Measurements from ENCODE around the gene UHMK1.
A peak's percentile ranks its signal among the peaks of the same experiment; 100 is the strongest.
"Not testable (repeated sequence)": the region's sequence is repeated elsewhere in the genome, so short reads cannot be mapped to it uniquely, and the experiment has no call there.

UHMK1 gene, protein sequence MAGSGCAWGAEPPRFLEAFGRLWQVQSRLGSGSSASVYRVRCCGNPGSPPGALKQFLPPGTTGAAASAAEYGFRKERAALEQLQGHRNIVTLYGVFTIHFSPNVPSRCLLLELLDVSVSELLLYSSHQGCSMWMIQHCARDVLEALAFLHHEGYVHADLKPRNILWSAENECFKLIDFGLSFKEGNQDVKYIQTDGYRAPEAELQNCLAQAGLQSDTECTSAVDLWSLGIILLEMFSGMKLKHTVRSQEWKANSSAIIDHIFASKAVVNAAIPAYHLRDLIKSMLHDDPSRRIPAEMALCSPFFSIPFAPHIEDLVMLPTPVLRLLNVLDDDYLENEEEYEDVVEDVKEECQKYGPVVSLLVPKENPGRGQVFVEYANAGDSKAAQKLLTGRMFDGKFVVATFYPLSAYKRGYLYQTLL

DNA sequence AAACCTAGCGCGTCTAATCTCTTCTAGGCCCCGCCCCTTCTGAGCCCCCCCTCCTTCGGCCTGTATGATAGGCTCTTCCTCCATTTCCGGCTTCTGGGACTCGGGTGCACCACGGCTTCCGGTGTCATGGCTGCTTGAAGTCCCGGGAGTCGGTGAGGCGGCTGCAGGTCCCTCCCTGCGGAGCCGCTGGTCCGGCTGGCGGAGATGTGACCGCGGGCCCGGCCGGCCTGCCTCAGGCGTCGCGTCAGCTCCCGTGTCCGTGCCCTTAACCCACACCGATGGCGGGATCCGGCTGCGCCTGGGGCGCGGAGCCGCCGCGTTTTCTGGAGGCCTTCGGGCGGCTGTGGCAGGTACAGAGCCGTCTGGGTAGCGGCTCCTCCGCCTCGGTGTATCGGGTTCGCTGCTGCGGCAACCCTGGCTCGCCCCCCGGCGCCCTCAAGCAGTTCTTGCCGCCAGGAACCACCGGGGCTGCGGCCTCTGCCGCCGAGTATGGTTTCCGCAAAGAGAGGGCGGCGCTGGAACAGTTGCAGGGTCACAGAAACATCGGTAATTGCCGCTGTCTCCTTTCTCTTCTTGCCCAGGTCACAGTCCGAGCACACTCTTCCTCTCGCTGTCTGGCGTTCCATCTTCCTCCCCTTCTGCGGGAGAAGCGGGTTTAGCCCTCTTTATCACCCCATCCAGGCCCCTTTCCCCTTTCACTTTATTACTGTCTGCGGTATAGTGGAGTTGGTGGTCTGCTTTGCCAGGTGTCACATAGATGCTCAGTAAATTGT, at the start of gene UHMK1:
Gene UHMK1, plus strand, starts transcription at position 96 of the 773 bp plus-strand sequence. Its CDS starts 183 bp downstream, at position 279.
- DNase-seq = peak; percentile 94

DNA sequence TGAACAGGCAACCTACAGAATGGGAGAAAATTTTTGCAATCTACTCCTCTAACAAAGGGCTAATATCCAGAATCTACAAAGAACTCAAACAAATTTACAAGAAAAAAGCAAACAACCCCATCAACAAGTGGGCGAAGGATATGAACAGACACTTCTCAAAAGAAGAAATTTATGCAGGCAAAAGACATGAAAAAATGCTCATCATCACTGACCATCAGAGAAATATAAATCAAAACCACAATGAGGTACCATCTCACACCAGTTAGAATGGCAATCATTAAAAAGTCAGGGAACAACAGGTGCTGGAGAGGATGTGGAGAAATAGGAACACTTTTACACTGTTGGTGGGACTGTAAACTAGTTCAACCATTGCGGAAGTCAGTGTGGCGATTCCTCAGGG, 43.3 kb upstream of the UHMK1 start:
- DNase-seq = not testable (repeated sequence)

DNA sequence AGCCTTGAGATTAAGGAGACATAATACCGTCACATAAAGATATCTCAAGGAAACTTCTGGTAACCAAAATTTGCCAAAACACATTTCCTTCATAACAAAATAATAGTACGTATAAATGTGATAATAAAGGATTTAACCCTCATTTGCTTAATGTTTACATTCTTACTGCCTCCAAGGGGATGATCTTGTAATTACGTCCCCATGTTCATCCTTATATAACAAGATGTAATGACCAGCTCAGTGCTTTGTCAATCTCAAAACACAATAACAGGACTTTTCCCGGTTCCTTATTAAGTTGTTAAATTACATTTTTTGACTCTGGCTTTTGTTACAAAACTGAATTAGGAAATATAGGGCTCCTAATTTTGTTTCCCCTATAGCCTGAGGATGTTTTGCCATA, 41.3 kb upstream of the UHMK1 start:
- no peak for DNase-seq

DNA sequence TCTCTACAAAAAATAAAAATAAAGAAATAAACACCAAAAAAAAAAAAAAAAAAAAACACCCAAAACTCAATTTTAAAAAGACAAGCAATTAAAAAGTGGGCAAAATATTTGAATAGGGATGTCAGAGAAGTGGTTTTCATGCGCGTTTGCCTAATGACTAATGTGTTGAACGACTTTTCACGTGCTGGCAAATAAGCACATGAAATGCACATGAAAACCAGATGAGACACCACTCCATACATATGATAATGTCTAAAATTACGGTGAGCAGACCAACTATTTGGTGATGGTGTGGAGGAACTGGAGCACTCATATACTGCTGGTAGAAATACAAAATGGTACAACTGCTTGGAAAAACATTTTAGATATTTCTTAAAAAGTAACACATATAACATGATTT, 39.4 kb upstream of the UHMK1 start:
- DNase-seq = no peak

DNA sequence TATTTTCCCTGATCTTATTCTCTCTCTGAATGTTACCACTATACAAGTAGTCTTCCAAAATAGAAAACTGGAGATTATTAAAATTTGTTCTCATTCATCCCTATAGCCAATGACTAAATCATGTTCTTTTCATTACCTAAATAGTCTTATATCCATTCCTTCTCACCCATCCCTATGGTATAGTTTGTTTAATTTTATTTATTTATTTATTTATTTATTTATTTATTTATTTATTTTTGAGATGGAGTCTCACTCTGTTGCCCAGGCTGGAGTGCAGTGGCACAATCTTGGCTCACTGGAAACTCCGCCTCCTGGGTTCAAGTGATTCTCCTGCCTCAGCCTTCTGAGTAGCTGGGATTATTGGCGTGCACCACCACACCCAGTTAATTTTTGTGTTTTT, 35.2 kb upstream of the UHMK1 start:
- DNase-seq = not testable (repeated sequence)

DNA sequence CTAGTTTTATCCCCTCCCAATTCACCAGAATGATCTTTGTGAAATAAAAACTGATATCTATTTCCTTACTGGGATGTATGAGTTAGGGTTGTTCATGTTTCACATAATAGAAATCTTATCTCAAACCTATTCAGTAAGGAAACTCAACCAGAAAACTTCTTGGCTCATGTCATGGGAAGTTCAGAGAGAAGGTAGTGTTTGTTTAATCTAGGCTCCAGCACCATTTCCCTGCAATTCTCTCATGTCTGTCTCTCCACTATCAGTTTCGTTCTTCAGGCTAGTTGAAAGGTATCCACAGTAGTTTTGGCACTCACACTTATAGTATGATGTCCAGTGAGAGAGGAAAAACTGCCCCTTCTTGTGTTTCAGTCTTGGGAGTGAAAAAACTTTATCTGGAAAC, 34.6 kb upstream of the UHMK1 start:
- DNase-seq = no peak

DNA sequence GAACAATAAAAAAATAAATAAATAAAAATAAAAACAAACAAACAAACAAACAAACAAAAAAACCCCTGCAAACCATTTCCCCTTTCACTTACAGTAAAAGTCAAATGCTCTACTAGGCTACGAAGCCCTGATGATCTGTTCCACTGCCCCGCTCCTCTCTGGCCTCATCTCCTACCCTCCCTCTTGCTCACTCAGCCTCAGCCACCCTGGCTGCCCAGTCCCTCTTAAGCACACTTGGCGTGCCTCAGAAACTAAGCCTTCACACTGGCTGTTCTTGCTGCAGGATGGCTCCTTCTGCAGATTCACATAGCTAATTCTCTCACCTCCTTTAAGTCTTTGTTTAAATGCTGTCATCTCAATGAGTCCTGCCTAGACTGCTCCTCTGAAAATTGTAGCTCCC, 30.8 kb upstream of the UHMK1 start:
- DNase-seq = no peak

DNA sequence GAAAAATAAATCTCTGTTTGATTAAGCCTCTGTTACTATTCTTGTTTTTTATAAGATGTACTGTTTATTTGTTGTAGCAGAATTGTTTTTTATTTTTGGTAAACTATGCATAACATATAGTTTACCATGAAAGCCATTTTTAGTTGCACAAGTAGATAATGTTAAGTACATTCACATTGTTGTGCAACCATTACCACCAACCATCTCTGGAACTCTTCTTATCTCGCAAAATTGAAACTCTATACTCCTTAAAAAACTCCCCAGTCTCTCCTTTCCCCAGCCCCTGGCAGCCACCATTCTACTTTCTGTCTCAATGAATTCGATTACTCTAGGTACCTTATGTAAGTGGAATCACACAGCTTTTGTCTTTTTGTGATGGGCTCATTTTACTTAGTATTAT, 27.4 kb upstream of the UHMK1 start:
- no peak for DNase-seq

DNA sequence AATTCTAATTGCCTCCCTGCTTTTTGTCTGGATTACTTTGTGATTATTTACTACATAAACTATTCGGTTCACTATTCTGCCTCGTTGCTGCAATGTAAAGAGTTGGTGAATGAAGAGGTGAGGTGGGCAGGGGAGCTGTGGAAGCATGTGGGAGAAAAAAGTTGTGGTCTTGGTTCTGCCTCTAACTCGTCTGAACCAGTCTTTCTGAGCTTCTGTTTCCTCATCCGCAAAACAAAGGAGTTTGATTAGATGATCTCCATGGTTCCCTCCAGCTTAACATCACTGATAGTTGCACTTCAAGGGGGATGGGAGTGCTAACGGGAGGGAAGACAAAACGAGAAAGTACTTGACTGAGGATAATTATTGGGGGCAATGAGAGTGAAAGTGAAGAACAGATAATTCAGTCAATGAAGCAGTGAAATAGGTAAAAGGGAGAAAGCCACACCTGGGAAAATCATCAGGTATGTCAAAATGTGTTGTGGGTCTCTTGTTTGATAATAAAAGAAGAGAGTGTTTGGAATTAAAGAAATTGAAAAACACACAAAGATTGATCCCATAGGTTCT, 26.2 kb upstream of the UHMK1 start:
- no peak for DNase-seq

DNA sequence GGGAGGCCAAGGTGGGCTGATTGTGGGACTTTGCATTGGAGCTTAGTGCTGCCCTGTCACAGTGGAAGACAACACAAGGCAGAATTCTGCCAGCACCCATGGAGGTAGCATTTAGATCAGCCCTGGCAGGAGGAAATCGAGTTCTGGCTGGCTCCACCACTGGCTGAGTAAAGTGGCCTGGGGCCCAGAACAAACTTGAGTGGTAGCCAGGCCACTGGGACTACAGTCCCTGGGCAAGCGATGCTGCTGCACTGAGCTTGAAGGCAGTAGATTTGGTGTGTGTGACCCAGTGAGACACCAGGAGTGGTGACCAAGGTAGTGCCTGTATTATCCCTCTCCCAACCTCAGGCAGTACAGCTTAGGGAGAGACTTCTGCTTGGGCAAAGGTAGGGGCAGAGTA, 22.5 kb upstream of the UHMK1 start:
- no peak for DNase-seq

DNA sequence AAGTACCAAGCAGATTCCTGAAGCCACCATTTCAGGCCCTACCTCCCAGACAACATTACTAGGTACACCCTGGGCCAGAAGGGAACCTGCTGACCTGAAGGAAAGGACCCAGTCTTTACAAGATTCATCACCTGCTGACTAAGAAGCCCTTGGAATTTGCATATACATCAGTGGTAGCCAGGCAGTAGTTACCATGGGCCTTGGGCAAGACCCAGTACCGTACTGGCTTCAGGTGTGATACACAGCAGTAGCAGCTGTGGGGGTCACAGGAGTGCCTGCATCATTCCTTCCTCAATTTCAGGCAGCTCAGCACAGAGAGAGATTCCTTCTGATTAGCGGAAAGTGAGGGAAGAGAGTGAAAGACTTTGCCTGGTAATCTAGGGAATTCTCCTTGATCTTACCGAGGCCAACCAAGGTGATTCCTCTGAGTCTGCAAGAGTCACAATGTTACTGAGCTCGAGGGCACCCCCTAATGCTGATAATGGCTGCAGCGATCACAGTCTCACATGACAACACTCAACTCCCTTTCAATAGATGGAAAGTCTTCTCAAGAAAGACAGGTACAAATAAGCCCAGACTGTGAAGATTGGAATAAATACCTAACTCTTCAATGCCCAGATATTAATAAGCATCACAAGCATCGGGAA, 22.0 kb upstream of the UHMK1 start:
- DNase-seq = no peak

DNA sequence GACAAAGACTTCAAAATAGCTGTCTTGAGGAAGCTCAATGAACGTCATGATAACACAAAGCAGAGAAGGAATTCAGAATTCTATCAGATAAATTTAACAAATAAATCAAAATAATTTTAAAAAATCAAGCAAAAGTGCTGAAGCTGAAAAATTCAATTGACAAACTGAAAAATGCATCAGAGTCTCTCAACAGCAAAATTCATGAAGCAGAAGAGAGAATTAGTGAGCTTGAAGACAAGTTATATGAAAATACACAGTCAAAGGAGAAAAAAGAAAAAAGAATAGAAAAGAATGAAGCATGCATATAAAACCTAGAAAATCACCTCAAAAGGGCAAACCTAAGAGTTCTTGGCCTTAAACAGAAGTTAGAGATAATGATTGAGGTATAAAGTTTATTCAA, 21.0 kb upstream of the UHMK1 start:
- DNase-seq = no peak

DNA sequence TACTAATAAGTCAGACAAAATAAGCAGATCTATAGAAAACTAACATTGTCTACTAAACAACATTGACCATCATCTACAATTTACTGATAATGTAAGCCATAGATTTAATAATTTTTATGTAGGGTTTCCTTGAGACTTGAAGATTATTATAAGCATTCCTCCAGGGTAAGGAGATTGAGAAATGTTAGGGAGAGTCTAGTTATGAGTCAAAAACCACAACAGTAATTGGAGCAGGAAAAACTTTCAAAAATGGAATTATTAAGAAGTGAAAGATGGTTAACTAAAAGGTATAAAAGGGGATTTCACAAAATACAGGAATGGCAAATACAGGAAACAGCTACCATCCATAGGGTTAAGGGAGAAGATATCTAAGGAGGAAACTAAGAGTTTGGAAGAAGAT, 12.4 kb upstream of the UHMK1 start:
- DNase-seq = no peak

DNA sequence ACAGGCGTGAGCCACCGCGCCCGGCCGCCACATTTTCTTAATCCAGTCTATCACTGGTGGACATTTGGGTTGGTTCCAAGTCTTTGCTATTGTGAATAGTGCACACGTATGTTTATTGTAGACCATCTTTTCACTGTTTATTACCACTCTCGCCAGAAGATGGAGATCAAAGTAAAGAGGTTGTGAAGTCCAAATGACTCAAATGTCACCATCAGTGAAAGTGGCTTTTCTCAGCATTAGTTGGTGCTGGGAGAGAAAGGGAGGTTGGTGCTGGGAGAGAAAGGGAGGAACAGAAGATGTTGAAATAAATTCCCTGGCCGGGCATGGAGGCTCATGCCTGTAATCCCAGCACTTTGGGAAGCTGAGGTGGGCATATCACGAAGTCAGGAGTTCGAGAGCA, 10.4 kb upstream of the UHMK1 start:
- no peak for DNase-seq

DNA sequence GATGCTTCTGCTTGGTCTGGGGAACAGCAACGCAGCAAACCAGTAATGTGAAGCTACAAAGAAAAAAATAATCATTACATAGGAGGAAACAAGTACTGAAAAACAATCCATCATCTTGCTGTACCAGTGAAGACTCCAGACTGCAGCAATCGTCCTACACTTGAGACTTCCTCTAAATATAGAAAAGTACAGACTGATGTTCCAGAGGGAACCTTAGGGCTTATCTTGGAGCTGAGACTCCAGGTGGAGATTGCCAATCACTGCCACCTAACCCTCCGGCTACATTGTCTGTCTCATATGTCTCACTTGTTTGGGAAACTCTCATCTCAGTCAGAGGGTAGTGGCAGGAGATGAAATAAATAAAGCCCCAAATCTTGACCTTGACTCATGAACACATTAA, 9.4 kb upstream of the UHMK1 start:
- DNase-seq = no peak

DNA sequence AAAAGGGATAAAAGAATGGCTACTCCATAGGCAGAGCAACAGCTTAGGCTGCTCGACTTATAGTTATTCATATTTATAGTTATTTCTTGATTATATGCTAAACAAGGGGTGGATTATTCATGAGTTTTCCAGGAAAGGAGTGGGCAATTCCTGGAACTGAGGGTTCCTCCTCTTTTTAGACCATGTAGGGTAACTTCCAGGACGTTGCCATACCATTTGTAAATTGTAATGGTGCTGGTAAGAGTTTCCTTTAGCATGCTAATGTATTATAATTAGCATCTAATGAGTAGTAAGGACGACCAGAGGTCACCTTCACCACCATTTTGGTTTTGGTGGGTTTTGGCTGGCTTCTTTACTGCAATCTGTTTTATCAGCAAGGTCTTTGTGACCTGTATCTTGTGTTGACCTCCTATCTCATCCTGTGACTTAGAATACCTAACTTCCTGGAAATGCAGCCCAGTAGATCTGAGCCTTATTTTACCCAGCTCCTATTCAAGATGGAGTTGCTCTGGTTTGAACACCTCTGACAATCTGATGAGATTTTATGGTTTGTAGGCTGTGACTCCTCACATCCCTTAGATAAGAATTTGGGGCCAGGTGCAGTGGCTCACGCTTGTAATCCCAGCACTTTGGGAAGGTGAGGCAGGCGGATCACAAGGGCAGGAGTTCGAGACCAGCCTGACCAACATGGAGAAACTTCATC, 1.9 kb upstream of the UHMK1 start:
- not testable (repeated sequence) for DNase-seq

DNA sequence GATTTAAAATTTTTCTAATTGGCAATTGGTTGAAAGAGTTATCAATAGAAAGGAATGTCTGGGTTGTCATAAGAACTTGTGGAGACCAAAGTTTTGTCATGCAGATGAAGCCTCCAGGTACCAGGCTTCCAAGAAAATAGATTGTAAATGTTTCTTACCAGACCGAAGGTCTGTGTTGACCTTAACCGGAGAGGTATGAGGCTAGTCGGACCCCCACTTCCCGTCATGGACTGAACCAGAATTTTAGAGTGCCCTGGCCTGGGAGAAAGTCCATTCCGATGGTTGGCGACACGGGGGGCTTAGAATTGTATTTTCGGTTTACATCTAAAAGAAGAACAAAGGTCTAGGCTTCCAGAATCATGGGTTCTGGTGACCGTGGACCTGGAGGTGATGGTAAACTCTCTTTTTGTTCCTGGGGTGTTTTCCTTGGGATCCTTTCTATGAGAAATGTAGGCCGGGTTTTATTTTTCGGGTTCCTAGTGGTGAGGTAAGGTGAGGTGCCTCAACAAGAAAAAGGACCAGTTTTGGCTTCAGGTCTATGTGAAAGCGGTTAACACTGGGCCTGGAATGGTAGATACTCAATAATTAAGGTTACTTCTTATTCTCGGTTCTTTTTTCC, 405 bp upstream of the UHMK1 start:
- DNase-seq = no peak

DNA sequence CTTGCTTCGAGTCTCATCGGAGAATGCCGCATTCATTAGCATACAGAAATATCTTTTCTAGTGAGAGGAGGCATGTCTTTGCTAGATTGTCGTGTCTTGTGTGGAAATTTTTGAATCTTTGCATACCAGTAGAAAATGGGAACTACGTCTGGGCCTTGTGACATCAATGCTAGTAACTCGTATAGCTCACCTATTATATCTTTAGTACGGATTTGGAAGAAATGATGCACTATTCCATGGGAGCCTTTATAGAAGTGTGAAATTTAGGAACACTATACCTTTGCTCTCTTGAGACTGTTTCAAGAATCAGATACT, 835 bp downstream of the UHMK1 start:
- DNase-seq = no peak

DNA sequence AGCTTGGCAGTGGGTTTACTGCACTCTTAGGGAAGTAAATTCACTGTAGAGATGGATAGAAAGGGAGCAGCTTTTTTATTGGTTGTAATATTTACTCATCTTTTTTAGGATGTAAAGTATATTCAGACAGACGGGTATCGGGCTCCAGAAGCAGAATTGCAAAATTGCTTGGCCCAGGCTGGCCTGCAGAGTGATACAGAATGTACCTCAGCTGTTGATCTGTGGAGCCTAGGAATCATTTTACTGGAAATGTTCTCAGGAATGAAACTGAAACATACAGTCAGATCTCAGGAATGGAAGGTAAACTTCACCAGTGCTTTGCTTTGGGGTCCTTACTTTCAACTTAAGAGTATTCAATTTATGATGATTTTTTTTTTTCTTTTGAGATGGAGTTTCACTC, 3.2 kb downstream of the UHMK1 start:
- no peak for DNase-seq

DNA sequence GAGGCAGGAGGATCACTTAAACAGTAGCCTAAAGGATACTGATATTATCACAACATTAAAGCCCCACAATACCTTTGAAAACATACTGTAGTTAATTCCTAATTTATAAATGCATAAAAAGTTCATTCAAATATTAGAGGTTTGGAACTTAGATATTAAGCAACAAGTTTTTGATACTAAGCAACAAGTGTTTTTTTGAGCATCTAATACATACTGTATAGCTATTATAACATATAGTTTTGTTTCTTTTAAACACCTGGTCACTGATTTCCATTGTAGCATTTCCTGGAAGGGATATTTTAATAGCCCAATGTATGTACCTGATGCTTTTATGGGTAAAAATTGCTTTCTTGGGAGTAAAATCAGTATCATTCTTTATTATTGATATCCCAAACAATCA, 4.5 kb downstream of the UHMK1 start:
- no peak for DNase-seq

DNA sequence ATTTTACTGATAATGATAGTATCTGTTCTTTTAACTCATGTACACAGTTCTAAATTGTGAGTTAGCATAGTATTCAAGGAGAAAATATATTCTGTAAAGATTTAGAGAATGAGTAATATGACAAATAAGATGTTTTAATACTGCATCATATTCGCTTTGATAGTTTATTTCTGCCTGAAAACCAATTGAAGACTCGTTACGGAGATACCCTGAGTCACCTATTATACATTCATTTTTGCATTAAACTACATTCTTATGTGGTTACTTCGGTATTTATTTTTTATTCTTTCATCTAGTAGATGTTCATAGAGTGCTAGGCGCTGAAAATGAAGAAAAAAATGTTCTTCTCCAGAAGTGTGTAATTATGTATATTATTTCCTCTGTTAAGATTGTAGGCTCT, 5.3 kb downstream of the UHMK1 start:
- DNase-seq = no peak

DNA sequence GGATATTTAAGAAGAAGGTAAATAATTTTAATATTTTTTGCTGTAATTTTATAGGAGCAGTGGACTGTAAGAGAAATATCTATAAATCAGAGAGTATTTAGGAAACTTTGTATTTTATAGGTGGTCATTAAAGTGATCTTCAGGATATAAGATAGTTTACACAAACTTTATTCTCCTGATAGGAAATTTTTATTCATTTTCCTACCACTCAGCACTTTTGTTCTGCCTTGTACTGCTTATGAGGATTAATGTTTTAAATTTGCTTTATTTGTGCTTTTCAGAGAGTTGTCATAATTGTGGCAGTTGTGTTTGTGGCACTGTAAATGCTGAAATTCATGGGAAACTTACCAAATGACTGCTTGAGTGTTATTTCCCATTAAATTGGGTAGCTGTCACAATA, 29.7 kb downstream of the UHMK1 start:
- DNase-seq = no peak

All from NCI-H1092 treated with DMSO at 0.1 percent for 48 hours (cell line).